HG03575 (cell line): ENCODE data around the gene FIGN.

Source experiments
- ATAC-seq: cut with Tn5 transposase; IDR thresholded peaks from one replicate; pipeline ENCODE4 v1.9.1; 2021; ENCODE audit not compliant: unreplicated experiment, insufficient number of reproducible peaks, low FRiP score; ENCODE audit errors: extremely low read depth

The FIGN gene

GRCh38 chr2:163595028-163595427 is 140.8 kb downstream of the FIGN start:
- ATAC-seq, result no peak

DNA sequence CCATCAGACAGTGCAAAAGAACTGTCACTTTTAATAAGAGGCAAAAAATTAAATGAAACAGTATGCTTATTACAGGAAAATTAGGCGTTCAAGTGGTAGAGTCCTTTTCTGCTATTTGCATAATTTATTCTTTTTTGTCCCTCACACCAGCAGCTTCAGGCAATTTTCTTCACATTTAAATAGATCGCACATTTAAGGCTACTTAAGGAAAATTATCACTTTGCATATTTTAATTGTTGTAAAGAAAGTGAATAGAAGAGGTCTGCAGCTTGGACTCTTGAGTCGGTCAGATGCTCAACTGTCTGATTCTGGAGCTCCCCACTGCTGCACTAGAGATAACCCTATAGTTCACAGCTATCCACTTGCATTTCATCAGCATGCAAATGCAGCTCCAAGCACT is 141.3 kb downstream of the FIGN start:
- no peak for ATAC-seq

- no peak for ATAC-seq
These were observed 141.8 kb downstream of the FIGN start for GRCh38 chr2:163593982-163594381.

GRCh38 chr2:163592954-163593622 is 142.7 kb downstream of the FIGN start:
- no peak for ATAC-seq

- ATAC-seq, result no peak
These were observed 144.3 kb downstream of the FIGN start for GRCh38 chr2:163591461-163591860.

- ATAC-seq, result no peak
These were observed 155.1 kb downstream of the FIGN start for GRCh38 chr2:163580757-163581156.

- ATAC-seq, result no peak
These were observed 161.5 kb downstream of the FIGN start for GRCh38 chr2:163574309-163574708.

DNA sequence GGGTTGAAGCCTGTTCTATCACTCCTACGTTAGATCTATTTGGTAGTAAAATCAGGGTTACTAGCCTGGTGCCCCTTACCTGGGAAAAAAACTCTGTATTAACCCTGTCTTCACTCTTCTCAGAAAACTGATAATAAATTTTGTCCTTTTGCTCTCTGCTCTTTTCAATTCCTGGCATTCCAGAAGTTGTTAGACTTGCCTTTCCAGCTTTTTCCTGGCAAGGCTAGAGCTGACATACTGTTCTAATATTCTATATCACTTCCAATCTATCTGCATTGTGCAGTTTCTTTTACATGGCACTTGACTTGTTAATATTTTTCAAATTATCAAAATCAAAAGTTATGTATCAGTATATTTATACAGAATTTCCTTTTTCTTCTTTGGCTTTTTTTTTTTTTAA is 162.2 kb downstream of the FIGN start:
- no peak for ATAC-seq

- no peak for ATAC-seq
These were observed 163.0 kb downstream of the FIGN start for GRCh38 chr2:163572850-163573249.

DNA sequence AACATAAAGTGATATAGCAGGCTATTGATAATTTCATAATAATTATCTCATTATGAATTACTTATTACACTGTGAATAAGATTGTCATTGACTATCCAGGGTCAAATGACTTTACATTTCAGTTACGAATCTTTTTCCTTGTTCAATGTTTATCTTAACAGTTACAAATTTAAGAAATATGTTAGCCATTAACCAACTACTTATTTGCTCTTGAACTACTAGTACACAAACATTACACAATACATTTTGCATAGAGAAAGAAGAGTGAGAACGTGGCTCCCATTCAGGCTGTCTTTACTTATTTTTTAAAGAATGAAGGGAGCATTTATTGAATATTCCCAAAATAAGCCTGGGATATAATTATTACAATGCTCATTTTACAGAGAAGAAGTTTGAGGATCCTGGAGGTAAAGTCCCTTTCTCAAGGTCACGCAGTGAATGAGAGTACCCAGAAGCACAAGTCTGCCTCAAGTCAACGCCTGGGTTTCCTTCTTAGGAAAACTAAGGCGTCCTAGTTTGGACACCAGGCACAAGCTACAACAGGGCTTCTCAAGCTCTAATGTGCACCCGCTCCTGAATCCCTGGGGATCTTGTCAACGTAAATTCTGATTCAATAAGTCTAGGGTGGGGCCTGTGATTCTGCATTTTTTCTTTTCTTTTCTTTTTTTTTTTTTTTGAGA is 164.2 kb downstream of the FIGN start:
- no peak for ATAC-seq

DNA sequence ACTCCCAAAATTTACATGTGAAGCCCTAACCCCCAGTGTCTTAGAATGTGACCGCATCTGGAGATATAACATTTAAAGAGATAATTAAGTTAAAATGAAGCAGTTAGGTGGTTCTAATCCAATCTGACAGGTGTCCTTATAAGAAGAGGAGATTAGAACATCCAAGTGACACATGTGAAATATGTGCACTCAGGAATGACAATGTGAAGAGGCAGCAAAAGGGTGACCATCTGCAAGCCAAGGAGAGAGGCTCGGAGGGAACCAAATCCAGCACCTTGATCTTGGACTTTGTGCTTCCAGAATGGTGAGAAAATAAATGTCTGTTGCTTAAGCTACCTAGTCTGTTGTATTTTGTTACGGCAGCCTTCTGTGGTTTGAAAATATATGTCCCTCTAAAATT is 165.4 kb downstream of the FIGN start:
- ATAC-seq, result no peak

- ATAC-seq, result no peak
These were observed 170.6 kb downstream of the FIGN start for GRCh38 chr2:163565192-163565591.

- no peak for ATAC-seq
These were observed 171.6 kb downstream of the FIGN start for GRCh38 chr2:163564236-163564635.

DNA sequence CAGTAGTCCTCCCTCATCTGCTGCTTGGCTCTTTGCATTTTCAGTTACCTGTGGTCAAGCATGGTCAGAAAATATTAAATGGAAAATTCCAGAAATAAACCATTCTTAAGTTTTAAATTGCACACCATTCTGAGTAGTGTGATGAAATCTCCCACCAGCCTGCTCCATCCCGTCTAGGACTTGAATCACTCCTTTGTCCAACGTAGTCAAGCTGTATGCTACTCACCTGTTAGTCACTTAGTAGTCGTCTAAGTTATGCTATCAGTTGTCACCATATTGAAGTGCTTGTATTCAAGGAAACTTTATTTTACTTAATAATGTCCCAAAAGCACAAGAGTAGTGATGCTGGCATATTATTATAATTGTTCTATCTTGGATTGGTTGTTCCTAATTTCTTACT is 172.5 kb downstream of the FIGN start:
- ATAC-seq, result no peak

DNA sequence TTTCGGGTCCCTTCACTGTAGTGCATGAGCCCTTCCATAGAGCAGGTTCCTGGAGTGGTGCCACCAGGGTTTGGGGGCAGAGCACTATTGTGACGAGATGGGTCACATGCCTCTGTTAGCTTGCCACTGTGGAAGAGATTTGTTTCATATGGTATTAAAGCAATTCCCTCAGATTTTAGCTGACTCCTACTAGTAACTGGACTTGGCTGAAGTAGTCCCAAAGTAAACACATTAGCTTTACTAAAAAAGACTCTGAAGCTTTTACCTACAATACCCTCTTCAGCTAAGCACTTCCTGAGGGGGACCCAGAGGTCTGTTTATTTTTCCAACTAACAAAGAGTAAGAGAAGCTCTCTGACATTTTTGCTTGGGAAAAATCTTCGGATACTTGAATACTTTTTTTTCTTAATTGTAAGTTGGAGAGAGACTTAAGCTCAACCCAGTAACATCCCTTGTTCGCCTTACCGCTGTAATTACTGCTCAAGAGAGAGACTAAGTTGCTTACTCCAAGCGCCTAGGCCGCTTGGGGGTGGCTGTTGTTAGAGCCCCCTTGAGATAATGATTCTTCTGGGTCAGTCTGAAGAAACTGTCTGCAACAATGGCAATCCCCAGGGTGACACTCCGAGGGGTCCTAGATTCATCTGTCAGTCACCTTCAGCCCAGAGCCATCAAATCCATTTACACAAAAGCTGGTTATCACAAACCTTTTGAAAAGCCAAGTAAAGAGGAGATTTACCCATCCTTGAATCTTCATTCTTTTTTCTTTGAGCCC is 177.4 kb downstream of the FIGN start:
- no peak for ATAC-seq

- no peak for ATAC-seq
These were observed 179.3 kb downstream of the FIGN start for GRCh38 chr2:163556511-163556910.

GRCh38 chr2:163554864-163555263 is 180.9 kb downstream of the FIGN start:
- no peak for ATAC-seq

- no peak for ATAC-seq
These were observed 182.2 kb downstream of the FIGN start for GRCh38 chr2:163553601-163554000.

GRCh38 chr2:163552758-163553157 is 183.1 kb downstream of the FIGN start:
- ATAC-seq, result no peak
